Left forelimb (tissue), 1 donor: ENCODE data around the gene EME2.

Experiments
- DNase-seq: peaks from one replicate; pipeline ENCODE4 v3.0.0-alpha.2; 2018; ENCODE audit warnings: low spot score

The EME2 gene

GRCh38 chr16:1778200-1779179 lies 5.9 kb downstream of the EME2 start:
- no peak for DNase-seq

GRCh38 chr16:1779234-1779701 lies 6.7 kb downstream of the EME2 start:
- DNase-seq: no peak

GRCh38 chr16:1779741-1780676 lies 7.4 kb downstream of the EME2 start:
- no peak for DNase-seq

GRCh38 chr16:1780677-1781072 lies 8.1 kb downstream of the EME2 start:
- DNase-seq: no peak

- peak; percentile 53 for DNase-seq
Measured at GRCh38 chr16:1781254-1781653, 8.6 kb downstream of the EME2 start.

- no peak for DNase-seq
Measured at GRCh38 chr16:1781758-1782407, 9.3 kb downstream of the EME2 start.

GRCh38 chr16:1782408-1783264 lies 10.0 kb downstream of the EME2 start, which contains the start of the genes NUBP2 and SPSB3:
TSS of gene NUBP2 (plus strand) at chr16:1782960. CDS start at chr16:1783021, 61 bp downstream.
TSS of gene SPSB3 (minus strand) at chr16:1782571. CDS start at chr16:1781483, 1,088 bp downstream.
- peak; percentile 99 for DNase-seq

GRCh38 chr16:1784977-1785845 lies 12.6 kb downstream of the EME2 start:
- peak; percentile 59 for DNase-seq

- no peak for DNase-seq
Measured at GRCh38 chr16:1785846-1786170, 13.2 kb downstream of the EME2 start.

GRCh38 chr16:1786242-1787055 lies 13.8 kb downstream of the EME2 start:
- DNase-seq: peak; percentile 63

- DNase-seq: no peak
Measured at GRCh38 chr16:1787056-1787321, 14.4 kb downstream of the EME2 start.

GRCh38 chr16:1787322-1788094 lies 14.9 kb downstream of the EME2 start:
- no peak for DNase-seq

GRCh38 chr16:1788095-1788707 lies 15.6 kb downstream of the EME2 start:
- peak; percentile 54 for DNase-seq

- DNase-seq: no peak
Measured at GRCh38 chr16:1788708-1789100, 16.1 kb downstream of the EME2 start.

GRCh38 chr16:1789643-1790045 lies 17.0 kb downstream of the EME2 start:
- no peak for DNase-seq

- no peak for DNase-seq
Measured at GRCh38 chr16:1790261-1790610, 17.6 kb downstream of the EME2 start.

- no peak for DNase-seq
Measured at GRCh38 chr16:1790611-1791255, 18.1 kb downstream of the EME2 start.
